Brain pericyte (primary cell): Measurements from ENCODE around the gene MRAS.

Source experiments
- DNase-seq: peaks from one replicate; pipeline ENCODE4 v3.0.0-alpha.2; 2012; ENCODE audit warnings: low read depth, low spot score

The MRAS gene

GRCh38 chr3:138340511-138340910, 7.9 kb upstream of the MRAS start:
- no peak for DNase-seq

- no peak for DNase-seq
Measured at GRCh38 chr3:138344754-138345153, 3.6 kb upstream of the MRAS start.

DNA sequence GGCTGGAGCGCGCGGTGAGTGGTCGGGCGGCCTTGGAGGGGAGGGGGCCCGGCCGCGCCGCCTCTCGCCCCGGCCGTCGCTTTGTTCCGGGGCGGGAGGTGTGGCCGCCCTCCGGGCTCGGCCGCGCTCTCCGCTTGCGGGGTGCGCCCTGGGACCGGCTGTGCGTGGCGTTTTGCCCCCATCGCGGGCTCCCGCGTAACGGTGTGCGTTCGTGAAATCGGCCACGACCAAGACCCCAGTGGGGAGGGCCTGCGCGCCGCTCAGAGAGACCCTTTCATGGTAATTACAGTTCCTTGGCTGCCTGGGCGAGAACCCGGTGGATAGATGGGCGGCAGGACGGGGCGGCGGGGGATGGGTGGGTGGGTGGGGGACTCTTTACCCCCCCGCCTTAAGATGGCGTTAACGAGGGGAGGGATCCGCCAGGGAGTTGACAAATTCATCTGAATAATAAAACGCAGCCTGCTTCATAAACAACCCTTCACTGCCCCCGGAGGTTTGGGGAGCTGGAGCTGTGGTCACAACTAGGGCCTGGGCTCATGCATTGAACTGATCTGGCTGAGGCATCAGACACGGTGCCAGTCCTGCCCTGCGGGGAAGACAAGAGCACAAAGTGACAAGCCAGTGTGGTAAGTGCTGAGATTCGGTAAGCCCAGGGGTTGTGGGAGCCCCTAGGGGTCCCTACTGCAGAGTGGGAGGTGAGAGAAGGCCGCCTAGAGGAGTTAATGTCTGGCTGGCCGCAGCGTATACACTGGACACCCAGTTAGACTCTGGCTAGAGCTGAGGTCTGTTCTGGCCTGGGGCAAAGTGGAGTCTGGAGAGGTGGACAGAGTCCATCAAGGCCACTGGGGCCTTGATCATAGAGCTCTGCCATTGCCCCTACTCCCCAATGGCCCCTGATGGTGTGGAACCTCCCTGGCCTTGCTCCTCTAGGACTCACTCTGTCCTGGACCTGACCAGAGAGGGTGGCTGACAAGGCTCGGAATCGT, 668 bp downstream of the MRAS start:
- DNase-seq = no peak

- DNase-seq = no peak
Measured at GRCh38 chr3:138349926-138350665, 1.7 kb downstream of the MRAS start.

- no peak for DNase-seq
Measured at GRCh38 chr3:138351151-138351550, 2.8 kb downstream of the MRAS start.

DNA sequence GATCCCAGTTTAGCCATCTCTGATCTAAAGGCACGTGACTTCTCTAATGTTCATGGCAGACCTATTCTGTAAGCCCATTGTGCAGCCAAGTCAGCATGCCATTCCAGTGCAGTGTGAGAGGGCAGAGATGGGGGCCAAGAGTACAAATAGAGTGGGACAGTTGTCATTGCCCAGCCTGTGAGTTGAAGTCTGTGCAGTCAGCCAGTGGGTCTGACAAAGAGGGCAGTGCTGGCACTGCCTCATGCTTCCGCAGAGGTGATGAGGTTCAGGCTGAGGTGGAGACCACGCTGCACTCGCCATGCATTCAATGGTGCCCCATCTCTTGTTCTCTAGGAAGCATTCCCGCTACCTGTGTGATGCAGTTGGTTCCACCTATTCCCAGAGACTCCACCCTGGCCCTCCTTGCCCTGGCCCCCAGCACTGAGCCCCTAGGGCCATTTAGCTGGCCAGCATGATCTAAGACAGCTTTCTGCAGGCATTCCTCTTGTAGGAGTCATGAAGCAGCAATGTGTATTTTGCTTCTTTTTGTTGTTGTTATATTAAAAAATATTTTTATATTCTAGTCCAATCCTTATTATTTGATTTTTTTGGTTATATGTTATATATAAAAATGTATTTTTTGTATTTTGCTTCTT, 3.7 kb downstream of the MRAS start:
- no peak for DNase-seq

DNA sequence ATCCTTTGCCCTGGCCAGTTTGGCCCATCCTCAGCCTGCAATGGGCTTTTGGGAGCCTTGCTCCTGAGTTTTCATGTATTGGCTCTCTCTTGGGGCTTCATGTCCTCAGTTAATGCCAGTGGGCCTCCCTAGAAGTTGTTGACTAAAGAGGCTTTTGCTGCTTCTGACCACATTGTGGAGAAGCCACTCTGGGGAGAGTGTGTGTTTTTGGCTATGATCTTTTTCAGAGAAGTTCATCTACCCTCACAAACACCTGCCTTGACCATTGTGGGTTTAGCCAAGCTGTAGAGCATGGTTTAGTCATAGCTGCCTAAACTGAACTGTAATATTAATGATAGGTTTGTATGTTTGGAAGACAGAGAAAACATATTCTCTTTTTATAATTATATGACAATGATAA, 6.0 kb downstream of the MRAS start:
- no peak for DNase-seq

DNA sequence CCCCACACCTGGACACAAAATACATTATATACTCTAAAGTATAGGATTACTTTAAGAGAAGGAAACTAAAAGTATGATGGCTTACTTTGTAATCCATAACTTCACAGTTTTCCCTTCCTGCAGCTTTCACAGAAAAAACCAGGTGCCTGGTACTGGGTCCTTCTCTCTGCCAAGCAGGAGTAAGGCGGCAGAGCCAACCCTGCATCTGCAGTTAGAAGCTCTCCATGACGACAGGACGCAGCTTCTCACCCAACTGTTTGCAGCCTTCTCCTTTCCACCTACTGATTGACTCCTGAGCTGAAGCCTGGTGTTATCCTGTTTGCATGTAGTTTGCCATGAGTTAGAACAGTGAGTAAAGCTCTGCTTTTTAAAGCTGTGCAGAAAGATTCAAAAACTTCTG, 6.7 kb downstream of the MRAS start:
- DNase-seq = no peak

DNA sequence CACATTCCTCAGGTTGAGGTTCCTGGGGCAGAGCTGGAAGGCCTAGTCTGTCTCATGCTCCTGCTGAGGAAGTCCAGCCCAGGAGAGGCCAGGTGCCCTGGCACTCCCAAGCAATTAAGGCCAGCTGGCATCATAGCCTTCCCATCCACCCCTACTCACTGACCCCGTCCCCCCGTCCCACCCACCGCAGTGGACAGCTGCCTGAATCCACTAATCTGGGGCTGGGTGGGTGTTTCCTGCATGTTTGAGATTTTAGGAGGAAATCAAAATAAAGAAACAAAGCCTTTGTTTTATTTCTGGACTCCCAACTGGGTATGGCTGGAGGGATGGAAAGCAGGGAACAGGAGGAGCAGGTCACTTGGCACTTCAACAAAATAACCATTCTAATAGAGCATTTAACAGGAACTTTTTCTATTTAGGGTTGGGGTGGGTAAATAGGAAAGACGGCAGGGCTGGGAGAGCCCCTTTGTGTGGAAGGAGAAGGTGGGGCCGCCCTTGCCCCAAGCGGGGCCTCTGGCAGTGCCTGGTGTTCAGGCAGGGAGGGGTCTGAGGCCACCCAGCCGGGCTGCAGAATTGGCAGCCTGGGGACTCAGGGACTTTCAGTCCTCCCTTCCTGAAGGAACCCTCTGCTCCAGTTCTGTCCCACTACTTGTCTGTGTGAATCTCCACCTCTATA, 8.5 kb downstream of the MRAS start:
- no peak for DNase-seq

GRCh38 chr3:138359148-138359918, 11.0 kb downstream of the MRAS start:
- no peak for DNase-seq

DNA sequence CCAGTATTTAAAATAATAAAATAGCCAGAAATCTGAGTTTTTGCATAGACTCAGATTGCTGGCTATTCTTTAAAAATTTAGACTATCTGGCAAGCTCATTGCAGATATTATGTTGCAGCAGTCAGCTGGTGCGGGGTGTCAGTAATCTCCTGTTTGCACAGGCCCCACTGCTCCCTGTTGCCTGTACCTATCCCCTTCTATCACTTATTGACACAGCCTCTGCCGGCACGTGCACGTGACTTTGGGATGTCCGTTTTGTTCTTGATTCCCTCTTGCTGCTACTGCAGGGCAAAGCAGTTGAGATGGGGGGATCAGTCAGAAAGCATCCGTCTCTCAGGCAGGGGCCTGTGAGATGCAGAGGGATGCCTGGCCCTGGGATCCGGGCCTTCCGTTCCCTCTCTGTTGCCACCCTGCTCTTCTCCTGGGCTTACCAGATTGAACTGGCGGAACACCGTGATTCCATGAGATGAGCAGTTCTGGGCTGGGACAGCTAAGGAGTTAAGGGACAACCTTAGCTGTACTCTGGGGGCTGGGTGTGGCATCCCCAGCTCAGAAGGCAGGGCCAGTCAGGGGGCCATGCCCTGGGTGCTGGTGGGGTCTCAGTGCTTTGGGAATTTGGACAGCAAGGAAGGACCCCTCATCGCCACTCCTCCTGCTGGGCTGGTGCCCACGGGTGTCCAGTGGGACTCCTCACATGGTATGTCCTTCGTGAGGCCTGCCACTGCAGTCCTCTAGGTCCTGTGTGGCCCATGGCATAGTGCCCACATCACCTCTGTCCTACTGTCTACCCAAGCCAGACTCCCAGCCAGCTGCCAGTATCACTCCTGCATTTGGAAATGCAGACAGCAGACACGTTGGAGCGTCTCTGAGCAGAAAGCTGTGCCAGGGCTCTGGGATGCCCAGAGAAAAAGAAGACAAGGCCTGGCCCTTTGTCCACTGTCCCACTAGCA, 11.8 kb downstream of the MRAS start:
- no peak for DNase-seq

DNA sequence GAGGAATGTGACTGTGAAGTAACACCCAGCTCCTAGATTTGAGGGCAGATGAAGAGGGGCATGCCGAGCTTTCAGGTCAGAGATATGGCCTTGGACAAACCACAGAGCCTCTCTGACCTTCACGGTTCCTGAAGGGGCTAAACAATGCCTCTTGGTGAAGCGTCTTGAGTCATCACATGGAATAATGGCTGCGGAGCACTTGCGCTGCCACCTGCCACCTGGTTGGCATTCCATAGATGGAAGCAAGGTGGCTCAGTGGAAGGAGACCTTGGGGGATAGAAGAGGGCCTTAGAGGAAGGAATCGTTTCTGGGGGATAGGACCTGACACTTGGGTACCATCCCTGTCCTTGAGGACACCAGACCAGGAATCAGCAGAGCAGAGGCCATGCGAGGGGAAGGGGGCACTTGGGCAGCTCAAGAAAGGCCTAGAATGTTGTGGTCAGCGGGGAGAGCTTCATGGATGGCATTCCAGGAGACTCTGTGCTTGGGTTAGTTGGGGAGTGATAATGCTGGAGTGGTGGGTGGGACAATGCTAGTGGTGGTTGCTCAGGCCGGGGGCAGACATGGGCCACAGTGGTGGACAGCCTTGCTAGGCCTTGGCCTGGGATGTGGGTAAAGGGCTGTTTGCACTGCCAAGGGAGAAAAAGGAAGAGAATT, 12.6 kb downstream of the MRAS start:
- no peak for DNase-seq

DNA sequence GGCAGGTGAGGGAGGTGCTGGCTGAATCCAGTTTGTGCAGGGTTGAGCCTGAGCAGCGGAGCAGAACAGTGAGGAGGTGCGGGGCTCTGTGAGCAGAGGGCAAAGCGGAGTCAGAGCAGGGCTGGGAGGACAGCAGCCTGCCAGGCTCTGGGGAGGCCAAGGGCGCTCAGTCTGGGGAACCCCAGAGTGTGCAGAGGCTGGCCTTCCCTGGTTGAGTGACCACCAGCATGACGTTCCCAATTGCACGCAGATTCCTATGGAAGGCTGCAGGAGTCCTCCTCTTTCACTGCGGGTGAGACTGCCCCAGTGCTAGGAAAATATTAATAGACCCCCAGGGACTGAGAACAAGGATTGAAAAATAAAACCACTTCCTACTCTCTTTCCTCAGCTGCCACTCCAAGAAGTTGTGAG, 13.2 kb downstream of the MRAS start:
- DNase-seq = no peak

DNA sequence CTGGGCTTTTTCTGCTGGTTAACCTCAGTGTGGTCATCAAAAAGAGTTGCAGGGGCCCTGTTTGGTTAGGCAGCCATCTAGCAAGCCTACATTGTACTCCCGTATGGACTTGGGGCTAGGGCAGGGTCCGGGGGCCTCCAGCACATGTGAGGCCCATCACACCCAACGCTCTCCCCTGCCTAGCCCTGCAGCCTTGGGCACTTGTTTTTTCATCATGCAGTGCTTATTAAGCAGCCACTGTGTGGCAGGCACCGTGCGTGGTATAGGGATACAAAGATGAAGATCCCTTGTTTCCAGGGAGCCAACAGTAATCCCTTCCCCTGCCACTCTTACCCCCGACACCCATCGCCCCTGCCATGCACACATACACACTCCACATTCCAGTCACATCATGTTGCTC, 14.2 kb downstream of the MRAS start:
- no peak for DNase-seq

GRCh38 chr3:138363322-138363721, 14.9 kb downstream of the MRAS start:
- DNase-seq = no peak

- DNase-seq = no peak
Measured at GRCh38 chr3:138364356-138365252, 16.2 kb downstream of the MRAS start.

- no peak for DNase-seq
Measured at GRCh38 chr3:138365253-138365555, 16.8 kb downstream of the MRAS start.

DNA sequence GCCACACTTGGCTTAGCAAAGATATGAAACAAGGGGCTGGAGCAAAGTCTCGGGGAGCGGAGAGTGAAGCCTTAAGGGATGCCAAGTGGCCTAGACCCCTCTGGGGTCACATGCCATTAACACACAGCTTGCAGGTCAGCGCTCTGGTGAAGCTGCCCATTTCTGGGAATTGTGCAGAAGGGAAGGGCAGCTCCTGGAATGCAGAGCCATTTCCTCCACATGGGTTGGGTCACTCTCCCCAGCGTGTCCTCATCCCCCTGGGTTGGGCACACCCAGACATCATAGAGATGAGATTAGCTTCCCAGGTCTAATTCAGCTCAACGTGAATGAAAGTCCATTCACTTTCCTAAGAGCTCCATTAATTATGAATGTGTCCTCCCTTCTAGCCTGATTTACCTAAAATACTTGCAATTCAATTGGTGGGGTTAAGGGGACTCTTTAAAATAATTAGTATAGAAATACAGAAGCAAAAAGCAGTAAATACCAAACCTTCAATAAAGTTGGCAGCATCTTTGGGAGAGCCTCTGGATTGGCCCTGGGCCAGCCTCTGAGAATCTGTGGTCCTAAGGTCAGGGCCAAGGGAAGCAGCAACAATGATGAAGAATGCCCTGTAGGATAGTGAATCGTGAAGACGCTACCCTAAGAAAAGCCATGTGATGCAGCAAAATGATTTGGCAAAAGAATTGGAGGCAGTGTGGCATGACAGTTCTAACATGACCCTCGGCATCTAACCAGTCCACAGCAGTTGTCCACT, 17.8 kb downstream of the MRAS start:
- DNase-seq = no peak
